ENCODE measurements around the gene PRRX2.

DNA sequence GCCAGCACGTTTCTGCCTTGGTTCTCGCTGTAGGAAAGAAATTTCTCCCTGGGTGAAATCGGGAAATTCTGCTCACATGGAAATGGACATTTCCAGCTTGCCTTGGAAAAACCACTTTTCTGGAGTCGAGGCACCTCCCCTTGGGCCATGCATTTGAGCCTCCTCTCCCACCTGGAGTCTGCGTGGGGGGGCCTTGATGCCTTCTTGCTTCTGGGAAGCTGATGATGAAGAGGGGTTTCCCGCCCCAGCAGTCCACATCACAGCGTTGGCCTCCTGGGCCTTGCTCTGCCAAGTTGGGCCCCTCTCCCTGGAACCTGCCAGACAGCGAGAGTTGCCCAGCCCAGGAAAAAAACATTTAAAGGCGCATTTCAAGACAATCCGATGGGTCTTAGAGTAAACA lies 21.7 kb upstream of the PRRX2 start:
- TF ChIP-seq, protein P1, sequence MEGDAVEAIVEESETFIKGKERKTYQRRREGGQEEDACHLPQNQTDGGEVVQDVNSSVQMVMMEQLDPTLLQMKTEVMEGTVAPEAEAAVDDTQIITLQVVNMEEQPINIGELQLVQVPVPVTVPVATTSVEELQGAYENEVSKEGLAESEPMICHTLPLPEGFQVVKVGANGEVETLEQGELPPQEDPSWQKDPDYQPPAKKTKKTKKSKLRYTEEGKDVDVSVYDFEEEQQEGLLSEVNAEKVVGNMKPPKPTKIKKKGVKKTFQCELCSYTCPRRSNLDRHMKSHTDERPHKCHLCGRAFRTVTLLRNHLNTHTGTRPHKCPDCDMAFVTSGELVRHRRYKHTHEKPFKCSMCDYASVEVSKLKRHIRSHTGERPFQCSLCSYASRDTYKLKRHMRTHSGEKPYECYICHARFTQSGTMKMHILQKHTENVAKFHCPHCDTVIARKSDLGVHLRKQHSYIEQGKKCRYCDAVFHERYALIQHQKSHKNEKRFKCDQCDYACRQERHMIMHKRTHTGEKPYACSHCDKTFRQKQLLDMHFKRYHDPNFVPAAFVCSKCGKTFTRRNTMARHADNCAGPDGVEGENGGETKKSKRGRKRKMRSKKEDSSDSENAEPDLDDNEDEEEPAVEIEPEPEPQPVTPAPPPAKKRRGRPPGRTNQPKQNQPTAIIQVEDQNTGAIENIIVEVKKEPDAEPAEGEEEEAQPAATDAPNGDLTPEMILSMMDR (IDR thresholded peaks at IDR 0.05 in 4 of 5, conservative IDR thresholded peaks at IDR 0.05 in 1 of 5) = no peak
- TF ChIP-seq POLR2A (IDR thresholded peaks at IDR 0.05) = no peak

Data from gastrocnemius medialis (tissue), 4 donors.